ENCODE results near the gene DFFB.

Gene DFFB

DNA sequence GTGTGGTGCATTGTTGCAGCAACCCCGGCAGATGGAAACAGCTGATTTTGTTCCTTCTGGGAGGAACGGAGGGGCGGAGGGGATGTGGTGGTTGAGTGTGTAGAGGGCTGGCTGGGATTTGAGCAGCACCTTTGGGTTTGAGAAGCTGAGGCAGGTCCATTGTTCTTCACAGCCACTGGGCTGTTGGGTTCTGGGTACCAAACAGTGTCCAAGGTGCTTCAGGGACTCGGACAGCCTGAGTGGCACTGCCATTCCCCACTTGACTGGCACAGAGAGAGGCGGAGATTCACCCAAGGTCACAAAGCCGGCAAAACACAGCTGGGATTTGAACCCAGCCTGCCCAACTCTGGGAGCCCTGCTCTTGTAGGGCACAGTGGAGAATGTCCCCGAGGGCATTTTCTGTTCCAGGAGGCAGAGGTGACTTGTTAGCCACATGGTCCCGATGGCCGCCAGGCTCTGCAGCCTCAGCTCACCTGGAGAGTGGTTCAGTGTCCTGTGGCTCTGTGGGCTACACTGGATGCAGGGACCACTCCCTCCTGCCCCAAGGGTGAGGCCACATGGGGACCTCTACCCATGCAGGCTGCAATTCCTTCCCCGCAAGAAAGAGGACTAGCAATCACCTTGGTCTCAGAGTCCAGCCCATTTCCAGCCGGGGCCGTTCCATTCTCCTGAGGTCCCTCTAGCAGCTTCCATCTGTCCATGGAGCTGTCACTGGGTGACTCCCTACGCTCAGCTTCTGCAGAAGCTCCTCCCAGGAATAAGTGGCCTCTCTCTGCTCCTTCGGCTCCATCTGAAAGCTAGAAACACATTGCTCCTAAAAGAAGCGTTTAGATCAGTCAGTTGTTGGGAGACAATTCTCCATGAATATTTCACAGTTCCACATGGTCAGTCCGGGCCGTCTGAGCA is 74.0 kb downstream of the DFFB start:
- TF ChIP-seq, protein P1, sequence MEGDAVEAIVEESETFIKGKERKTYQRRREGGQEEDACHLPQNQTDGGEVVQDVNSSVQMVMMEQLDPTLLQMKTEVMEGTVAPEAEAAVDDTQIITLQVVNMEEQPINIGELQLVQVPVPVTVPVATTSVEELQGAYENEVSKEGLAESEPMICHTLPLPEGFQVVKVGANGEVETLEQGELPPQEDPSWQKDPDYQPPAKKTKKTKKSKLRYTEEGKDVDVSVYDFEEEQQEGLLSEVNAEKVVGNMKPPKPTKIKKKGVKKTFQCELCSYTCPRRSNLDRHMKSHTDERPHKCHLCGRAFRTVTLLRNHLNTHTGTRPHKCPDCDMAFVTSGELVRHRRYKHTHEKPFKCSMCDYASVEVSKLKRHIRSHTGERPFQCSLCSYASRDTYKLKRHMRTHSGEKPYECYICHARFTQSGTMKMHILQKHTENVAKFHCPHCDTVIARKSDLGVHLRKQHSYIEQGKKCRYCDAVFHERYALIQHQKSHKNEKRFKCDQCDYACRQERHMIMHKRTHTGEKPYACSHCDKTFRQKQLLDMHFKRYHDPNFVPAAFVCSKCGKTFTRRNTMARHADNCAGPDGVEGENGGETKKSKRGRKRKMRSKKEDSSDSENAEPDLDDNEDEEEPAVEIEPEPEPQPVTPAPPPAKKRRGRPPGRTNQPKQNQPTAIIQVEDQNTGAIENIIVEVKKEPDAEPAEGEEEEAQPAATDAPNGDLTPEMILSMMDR (conservative IDR thresholded peaks at IDR 0.05) = no peak
- H3K27ac ChIP-seq = no peak overlapping the region

DNA sequence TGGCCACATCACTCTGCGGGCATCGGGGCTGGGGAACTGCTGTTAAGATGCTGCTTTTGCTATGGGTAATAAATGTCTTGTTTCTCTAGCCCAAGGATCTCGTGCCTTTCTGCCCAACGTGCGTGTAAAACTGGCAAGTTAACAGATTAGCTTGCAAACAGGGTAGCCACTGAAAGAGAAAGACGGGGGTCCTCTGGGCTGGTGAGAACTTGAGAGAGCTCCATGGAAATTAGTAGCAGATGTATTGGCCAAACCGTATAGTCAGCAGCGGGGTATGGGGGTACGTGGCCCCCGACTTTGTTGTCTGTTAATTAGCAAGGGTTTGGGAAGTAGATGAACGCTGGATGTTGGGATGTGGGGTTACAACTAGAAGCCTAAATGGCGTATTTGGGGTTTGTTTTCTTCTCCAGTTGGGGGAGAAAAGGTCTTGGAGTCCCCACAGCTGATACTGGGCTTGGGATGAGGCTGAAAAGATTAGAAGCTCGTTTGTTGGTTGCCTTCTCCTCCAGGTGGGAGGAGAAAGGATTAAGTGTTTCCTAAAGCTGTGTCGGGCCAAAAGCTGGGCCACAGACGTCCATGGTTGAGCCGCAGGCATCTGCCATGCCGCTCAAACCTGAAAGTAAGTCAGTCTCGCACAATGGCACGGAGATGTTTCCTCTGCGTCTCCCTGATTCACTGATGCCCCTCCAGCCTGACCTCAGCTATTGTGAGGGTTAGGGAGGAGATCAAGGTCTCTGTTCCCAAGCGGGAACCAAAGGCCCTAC is 75.1 kb downstream of the DFFB start:
- H3K27ac ChIP-seq = no peak overlapping the region
- TF ChIP-seq, protein P1 (conservative IDR thresholded peaks at IDR 0.05) = no peak

Data from VCaP (cell line).